HG02884 (cell line): ENCODE measurements around the gene PISD.
"Not testable (repeated sequence)": the region's sequence is repeated elsewhere in the genome, so short reads cannot be mapped to it uniquely, and the experiment has no call there.

Source experiments
- ATAC-seq: cut with Tn5 transposase; IDR thresholded peaks from one replicate; pipeline ENCODE4 v1.9.1; 2021; ENCODE audit warnings: mild to moderate bottlenecking, moderate library complexity; ENCODE audit not compliant: unreplicated experiment

The PISD gene

DNA sequence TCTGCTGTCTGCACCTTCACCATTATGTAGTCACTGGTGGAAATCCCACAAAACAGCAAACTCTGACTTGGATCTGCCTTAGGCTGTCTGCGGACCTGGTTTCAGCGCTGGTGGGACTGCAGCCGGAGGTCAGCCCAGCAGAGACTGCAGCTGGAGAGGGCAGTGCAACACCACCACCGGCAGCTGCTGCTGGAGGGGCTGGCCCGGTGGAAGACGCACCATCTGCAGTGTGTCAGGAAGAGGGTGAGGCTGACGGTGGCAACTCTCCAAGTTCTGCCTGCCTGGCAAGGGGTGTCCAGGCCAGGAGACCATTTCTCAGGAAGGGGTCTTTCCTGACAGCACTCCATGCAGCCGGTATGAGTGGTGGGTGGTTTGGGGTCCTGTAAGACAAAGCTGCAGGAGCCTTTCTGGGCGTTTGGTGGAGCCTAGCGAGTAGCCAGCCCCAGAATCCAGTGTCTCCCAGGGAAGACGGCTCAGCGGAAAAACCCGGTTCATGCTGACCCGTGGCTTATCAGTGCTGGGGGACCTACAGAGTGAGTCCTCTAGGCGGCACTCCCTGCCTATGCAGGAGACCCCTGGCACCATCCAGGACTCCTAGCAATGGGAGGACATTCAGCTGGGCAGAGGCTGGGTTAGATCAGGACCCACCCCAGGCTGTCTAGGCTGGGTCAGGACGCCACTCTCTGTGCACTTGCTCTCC lies 50.8 kb downstream of the PISD start:
- ATAC-seq, result no peak

DNA sequence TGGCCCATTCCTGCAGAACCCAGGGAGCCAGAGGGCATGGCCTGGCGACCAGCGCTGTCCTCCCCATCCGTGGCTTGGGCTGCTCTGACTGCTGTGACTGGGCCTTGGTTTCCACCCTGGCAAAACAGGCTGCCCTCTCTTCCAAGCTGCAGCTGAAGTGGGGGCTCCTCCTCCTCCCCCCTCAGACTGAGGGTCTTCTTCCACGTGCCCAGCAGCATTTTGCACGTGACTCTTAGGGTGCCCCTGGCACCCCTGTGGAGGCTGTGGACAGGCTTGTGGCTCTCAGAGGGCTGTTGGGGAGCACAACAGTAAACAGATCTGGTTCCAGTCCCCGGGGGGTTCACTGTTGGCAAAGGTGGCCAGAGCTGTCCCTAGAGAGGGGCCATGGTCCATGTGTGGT lies 51.4 kb downstream of the PISD start:
- ATAC-seq, result no peak

DNA sequence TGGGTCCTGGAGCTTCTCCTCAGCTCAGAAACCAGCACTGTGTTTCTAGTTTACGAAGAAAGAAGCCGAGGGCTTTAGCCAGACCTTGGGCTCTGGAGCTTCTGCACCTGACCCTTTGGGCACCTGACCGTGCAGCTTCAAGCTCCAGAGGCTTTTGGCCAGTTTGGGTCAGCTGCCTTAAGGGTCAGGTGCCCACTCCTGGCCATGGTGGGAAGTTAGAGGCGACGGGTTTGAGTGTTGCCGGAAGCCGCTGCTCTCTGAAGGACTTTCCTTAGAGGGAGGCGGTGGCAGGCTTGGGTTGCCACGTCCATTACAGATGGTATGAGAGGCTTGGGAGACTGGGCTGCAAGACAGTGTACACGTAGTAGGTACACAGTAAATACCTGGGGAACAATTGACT lies 52.3 kb downstream of the PISD start:
- ATAC-seq, result no peak

DNA sequence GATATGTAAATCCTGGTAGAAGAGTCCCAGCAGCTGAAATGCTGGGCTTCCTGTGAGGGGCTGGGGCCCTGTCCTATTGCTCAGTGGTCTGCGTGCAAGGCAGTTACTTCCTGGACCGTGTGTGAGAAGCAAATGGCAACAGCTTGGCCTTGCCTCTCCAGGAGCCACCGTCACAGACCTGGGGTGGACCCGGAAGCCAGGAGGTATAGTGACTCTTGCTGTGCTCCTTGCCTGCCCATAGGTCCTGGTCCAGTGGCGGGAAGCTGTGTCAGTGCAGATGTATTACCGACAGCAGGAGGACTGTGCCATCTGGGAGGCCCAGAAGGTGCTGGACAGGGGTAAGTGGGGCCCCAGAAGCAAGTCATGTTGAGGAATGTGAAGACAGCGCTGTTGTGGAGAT lies 54.3 kb downstream of the PISD start:
- no peak for ATAC-seq

DNA sequence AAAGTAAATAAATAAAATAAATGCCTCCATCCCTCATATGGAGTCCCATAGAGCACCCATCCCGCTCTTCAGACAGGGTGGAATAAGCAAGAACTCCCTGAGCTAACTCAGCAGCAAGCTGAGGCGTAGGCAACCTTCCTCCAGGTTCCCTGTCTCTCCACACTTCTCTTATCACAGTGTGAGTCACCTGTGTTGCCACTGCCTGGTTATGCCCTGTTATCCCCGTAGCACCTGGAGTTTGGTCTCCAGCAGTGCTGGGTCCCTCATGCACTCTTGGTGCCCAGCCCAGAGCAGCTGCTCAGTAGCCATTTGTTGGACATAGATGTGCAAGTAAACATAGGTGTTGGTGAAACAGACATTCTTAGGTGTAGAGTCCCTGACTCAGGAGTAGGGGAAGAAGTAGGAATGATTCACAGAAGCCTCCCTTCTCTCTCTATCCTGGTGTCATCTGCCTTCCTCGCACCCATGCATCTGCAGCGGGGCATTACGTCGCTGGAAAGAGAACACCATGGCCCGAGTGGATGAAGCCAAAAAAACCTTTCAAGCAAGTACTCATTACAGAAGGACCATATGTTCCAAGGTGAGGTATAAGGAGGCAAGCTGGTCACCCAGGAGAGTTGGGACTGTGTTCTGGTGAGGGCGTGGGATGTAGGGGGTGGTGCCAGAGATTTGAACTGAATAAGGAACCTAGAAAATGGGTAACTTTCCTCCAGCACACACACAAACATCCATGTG lies 56.0 kb downstream of the PISD start:
- no peak for ATAC-seq

DNA sequence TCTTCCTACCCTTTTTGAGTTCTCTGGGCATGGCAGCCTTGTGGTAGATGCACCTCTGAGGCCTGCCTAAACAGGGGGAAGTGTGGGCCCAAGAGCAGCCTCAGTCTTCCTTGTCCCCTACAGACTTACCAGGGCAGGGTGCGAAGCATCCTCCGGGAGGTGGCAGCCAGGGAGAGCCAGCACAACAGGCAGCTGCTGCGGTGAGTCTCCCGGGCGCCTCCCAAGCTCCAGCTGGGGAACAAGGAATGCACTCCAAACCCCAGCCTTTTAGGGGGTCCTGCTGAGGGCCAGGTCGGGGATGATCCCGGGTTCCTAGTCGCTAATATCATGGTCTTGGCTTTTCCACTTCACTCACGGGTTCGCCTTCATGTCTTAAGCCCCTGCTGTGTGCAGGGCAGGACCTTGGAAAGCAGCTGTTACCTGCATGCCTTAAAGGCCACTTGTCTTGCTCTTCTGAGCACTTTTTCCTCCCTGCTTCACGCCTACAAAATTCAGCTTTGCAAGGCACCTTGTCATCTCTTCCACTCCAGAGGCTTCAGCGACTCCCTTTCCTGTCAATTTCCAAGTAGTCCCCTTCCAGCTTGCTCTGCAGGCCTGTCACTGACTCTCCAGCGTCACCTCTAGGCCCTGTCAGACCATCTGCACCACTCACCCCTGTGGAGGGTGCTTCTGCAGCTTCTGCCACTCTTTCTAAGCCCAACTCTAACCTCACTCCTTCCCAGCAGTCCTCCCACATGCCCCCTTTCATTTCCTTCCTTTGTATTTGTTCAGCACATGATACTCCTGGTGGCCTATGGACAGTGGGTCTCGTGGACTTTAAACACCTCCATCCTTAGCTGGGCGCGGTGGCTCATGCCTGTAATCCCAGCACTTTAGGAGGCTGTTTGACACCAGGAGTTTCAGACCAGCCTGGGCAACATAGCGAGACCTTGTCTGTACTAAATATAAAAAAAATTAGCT lies 57.0 kb downstream of the PISD start:
- ATAC-seq, result no peak

DNA sequence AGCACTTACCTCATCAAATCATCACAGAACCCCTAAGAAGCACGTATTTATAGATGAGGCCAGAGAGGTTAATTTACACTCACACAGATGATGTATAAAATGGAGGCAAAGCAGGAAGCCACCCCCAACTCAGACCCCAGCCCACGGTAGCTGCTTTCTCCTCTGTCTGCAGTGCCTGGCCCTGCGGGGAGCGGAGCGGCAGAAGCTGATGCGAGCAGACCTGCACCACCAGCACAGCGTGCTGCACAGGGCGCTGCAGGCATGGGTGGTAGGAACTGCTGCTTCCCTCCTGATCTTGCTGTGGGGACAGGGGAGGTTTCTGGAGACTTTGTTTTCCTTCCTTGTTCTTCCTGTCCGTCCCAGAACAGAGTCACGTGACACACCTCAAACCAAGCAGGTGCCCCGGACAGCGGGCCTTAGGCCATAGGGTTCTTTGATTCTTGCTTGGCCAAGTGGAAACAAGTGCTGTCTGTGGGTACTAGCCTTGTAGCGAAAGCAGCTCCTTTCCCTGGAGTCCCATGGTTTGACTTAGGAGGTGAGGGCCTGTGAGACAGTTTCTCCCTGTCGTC lies 57.8 kb downstream of the PISD start:
- no peak for ATAC-seq

DNA sequence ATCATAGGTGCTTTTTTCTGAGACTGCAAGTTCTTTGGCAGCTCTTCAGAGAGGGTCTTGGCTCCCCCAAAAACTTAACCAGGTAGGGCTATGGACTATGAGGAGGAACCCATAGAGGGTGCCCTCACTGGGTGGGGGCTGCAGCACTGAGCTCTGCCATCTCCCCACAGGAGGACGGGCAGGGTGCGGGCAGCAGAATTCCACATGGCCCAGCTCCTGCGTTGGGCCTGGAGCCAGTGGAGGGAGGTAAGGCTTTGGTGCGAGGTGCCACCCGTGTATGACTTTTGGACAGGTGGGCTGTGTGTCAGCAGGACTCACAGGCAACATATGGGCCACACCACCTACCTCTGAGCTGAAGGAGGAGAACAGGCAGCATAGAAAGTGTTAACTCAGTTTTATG lies 58.4 kb downstream of the PISD start:
- ATAC-seq, result no peak

DNA sequence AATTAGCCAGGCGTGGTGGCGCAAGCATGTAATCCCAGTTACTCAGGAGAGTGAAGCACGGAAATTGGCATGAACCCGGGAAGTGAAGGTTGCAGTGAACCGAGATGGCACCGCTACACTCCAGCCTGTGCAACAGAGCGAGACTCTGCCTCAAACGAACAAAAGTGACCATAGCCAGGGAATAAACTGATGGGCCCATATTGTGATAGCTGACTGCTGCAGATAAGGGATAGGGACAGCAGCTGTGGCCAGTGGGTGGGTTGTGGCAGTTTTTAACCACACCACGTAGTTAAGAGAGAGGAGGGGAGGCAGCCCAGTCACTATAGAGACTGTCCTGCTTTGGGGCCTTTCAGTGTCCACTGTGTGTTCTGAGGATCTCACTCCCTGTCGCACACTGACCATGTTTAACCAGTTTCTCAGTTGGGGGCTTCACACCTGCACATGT lies 58.9 kb downstream of the PISD start:
- no peak for ATAC-seq

DNA sequence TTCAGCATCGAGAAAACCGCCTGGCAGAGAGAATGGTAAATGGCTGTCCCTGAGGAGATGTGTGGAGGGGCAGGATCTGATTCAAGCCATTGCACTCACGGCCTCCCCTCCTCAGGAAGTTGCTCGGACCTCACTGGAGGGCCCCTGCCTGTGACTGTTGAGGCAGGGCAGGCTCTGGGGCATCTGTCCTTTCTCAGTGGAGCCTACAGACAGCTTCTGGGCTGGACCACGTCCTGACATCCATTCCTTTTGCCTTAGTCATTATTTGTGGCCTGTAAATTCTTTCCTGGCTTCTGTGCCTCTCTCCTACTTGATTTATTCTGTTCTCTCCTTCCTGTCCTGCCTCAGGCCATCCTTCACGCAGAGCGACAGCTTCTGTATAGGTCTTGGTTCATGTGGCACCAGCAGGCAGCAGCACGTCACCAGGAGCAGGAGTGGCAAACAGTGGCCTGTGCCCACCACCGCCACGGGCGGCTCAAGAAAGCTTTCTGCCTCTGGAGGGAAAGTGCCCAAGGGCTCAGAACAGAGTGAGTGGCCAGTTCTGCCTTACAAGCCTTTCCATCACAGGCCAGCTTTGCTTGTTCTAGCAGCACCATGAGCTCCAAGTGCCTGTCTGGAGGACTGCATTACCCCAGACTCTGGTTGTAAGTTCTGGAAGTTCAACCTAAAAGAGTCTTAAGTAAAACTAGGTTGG lies 59.6 kb downstream of the PISD start:
- ATAC-seq, result no peak

DNA sequence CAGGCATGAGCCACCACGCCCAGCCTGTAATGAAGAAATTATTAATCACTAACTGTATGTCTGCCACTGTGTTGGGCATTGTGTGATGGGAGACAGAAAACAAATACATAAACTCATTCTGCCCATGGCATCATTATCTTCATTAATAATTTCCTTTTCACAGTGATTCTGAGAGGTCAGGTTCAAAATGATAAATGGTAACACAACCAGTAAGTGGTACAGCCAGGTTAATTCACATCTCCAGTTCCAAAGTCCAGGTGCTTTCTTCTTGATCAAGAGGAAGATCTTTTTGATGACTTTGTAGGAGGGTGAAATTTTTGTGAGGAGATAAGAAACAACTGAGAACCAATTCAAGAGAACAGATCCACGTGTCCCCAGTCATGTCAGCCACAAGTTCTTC lies 66.7 kb downstream of the PISD start:
- no peak for ATAC-seq

DNA sequence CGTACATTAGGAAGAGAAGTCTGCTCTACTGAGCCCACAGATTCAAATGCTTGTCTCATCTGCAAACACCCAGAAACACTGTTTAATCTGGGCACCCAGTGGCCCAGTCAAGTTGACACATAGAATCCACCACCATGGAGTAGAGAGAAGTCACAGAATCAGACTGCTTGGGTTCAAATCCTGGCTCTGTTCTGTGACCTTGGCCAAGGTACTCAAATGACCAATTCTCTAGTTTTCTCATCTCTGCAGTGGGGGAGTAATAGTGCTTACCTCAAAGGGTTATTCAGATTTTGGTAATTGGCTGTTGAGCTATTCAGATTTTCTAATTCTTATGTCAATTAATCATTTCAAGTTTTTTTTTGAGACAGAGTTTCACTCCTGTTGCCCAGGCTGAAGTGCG lies 71.9 kb downstream of the PISD start:
- ATAC-seq, result not testable (repeated sequence)

DNA sequence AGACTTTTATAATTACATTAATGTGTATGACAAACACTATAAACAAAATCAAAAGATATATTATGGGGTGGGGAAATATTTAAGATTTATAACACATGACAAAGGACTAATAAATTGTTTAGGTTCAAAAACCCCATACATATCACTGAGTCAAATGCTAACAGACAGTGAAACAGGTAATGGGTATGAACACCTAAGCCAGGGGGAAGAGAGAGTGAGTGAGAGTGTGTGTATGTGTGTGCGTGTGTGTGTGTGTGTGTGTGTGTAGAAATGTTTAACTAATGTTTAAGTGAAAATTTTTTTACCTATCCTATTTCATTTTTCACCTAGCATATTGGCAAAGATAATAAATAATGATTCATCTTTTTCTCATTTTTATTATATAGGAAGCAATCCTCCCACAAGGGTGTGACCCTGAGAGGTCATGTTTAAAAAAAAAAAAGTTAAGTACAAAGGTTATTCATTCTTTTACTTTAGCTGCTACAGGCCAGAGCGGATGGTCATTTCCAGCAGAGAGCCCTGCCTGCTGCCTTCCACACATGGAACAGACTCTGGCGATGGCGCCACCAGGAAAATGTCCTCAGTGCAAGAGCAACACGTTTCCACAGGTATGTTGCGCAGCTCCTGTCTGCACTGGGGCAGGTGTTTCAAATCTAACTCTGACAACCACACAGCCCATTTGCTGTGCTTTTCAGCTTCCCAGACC lies 72.9 kb downstream of the PISD start:
- ATAC-seq, result no peak

DNA sequence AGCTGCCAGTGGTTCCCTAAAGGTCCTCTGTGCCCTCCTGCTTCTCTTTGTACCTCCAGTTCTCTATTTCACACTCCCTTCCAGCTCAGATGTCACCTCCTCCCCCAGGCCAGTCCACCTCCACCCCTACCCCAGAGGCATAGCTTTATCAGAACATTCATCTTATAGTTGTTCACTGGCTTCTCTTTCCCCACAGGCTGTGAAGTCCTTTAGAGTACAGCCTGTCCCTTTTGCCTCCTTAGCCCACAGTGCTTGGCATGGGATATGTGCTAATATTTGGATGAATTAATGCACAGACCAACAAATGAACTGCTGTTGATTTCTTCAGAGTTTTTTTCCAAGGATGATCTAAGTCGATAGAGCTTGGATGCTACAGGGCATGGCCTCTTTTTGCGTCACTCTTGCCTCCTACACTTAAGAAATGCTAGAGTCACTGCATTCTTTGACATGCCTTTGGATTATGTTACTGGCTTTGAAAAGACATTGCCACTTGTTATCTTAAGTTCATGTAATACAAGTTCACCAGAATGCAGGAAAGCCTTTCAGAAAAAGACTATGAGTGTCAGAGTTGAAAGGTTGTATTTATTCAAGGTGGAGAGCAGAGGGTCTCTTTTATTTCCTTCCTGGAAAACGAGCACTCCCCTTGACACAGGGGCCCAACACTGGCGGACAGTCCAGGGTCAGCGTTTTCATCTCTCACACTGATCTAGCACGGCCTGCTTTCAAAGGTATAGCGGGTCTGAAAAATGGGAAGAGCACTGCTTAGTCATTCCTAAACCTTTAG lies 75.7 kb downstream of the PISD start:
- ATAC-seq, result no peak

DNA sequence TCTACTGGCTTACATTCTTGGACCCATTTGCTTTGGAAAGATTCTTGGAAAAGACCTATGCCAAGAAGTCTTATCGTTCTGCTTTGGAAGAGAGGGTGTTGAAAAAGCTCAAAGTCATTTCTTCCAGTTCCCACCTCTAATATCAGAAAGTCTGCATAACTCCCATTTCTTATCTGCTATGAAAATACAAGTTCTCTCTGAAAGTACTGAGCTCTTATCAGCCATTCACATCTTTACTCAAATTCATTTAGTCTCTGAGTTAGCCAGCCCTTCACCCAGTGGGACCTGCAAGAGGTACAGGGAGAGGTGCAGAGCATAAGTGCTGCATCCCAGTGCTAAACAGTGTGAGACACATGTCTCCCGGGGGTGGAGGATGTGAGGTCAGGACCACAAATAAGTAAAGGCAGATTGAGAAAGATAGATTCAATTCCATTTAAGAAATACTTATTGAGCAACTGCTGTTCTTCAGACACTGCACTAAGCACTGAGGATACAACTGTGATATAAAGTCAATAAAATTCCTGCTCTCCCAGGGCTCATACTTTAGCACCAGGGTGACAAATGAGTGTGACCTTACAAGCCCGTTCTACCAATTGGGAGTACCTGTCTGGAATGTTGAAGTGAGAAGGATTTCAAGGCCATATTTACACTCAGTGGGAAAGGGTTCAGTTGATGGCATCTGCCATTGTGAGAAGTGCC lies 76.7 kb downstream of the PISD start:
- no peak for ATAC-seq

DNA sequence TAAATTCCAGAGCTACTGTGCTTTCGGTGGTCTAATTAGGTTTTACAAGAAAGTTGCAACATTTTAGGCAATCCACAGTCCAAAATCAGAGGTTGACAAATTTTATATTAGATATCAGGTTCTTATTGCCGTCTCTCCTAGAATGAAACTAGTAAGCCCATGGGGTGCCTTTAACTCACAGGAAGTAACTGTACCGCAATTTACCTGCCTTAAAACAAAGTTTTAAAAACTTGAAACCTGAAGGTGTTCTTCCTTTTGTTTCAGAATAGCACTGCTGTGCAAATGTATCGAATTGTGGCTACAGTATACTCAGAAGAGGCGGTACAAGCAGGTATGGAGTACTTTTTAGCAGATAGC lies 77.2 kb downstream of the PISD start:
- ATAC-seq, result no peak

DNA sequence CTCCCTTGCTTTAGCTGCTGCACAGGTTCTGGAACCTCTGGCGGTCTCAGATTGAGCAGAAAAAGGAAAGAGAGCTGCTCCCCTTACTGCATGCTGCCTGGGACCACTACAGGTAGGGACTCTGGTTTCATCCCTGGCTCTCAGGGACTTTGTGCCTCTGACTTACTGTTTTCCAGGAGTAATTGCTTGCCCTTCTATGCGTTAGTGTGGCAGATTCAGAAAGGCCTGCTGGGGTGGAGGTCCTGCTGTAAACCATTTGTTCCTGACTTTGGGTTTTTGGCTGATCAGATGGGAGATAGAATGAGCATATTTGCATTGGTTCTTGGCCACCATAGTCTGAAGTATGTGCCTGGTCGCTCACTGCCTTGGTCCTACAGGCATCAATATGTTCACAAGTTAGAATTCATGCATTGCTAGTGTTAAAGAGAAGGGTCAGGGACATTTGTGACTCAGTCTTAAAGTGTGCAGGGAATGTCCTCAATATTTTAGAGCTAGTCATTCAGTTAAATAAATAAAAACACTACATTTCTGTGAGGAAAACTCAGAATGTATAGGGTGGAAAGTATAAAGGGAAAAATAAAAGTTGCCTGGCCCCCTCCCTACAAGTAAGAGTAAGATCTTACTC lies 78.0 kb downstream of the PISD start:
- no peak for ATAC-seq

DNA sequence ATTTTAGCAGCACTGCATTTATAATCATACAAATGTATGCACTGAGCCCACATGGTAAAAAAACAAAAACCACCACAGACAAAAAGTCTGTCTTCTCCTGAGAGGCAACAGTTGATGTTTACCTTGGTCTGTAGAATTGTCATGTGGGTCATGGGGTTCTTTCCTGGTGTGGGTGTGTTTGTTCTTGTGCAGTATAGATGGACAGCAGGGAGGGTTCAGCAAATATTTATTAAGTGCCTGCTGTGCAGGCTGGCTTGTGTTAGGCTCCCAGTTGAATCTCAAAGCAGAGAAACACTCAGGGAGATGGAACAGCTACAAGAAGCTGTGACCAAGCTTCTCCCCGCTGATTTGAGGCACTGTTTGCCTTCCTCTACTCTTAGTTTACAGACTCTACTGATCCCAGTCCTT lies 82.2 kb downstream of the PISD start:
- no peak for ATAC-seq
